Heart right ventricle (tissue), 16 donors: ENCODE data around the gene KCTD1. TPM values are rescaled to one million over a fixed set of nuclear protein-coding genes. Genes with fewer than 3 reads are reported as not detected.

Experiments used
- ATAC-seq, 8 donors: fragments of 200-7000 bp; cut with Tn5 transposase; one replicate each; pipeline ENCODE4 v1.9.1; 2020; ENCODE audit warnings: mild to moderate bottlenecking in 8 of 8, moderate library complexity in 8 of 8, moderate number of reproducible peaks in 1 of 8
- DNase-seq, 2 donors: peaks; one replicate each; pipeline ENCODE4 v3.0.0-alpha.2; 2020
- H3K27ac ChIP-seq, 10 donors: fragments of 200-600 bp; sonication (generic) in 2 of 10; one replicate each; pipeline versions ENCODE4 v1.5.0 to v1.8.0; 2020 to 2022; ENCODE audit warnings: mild to moderate bottlenecking in 3 of 10
- H3K27me3 ChIP-seq, 7 donors: fragments of 200-600 bp; one replicate each; pipeline ENCODE4 v1.8.0; 2021 to 2022; ENCODE audit warnings: mild to moderate bottlenecking in 2 of 7
- H3K36me3 ChIP-seq, 9 donors: fragments of 200-600 bp; sonication (generic) in 1 of 9; one replicate each; pipeline versions ENCODE4 v1.5.0 to v1.8.0; 2020 to 2022; ENCODE audit warnings: mild to moderate bottlenecking in 2 of 9
- H3K4me1 ChIP-seq, 9 donors: fragments of 200-600 bp; sonication (generic) in 1 of 9; one replicate each; pipeline versions ENCODE4 v1.5.0 to v1.8.0; 2020 to 2022; ENCODE audit warnings: mild to moderate bottlenecking in 4 of 9
- H3K4me3 ChIP-seq, 10 donors: fragments of 200-600 bp; sonication (generic) in 2 of 10; one replicate each; pipeline versions ENCODE4 v1.5.0 to v1.8.0; 2020 to 2022; ENCODE audit warnings: mild to moderate bottlenecking in 7 of 10, moderate library complexity in 2 of 10
- H3K9me3 ChIP-seq, 11 donors: fragments of 200-600 bp in 10 of 11; sonication (generic) in 2 of 11; one replicate each; pipeline versions ENCODE4 v1.5.0 to v1.8.0; 2013 to 2022; ENCODE audit warnings: mild to moderate bottlenecking in 2 of 11, control low read depth in 1 of 11, moderate library complexity in 1 of 11
- CTCF ChIP-seq, 9 donors: fragments of 200-600 bp; sonication (generic) in 2 of 9; IDR thresholded peaks; one replicate each; pipeline versions ENCODE4 v1.5.0 to v1.8.0; 2021 to 2022; ENCODE audit warnings: antibody characterized with exemption in 9 of 9, mild to moderate bottlenecking in 5 of 9, moderate library complexity in 1 of 9
- WGBS, 2 donors: extraction: QIAGEN DNeasy Blood & Tissue Kit; methylation state at CpG; one replicate each; pipeline ENCODE4 v1.1.7; 2013; ENCODE audit warnings: inconsistent platforms in 1 of 2; 5-methylcytosine and 5-hydroxymethylcytosine counted together
- intact Hi-C, 10 donors: fragments of 100-400 bp; cut with DNase I; formaldehyde crosslinking; loops; one replicate each; pipeline versions ENCODE4 v1.11.1 to v1.14.2; 2022
- polyA plus RNA-seq, 2 donors: library from polyadenylated mRNA; stranded (reverse); fragments of 200-250 nt; gene quantifications; one replicate each; pipeline ENCODE4 v1.2.3, GENCODE V29; 2013
- total RNA-seq, 10 donors: library from RNA; stranded (reverse); fragmentation: NEBNext Ultra II Directional in 3 of 10; extraction: Animal tissue kit (Norgen Biotek cat#: 25700) in 3 of 10; gene quantifications; one replicate each; pipeline versions ENCODE4 v1.2.1 to v1.2.4, GENCODE V29; 2021 to 2023
- donor health status: Arrhythmogenic right ventricular cardiomyopathy.
- donor health status: ischemic (EF 13 %, LVEDD 7.1; RV severe dilation, severe dysfunction).
- donor health status: healthy with polysubstance abuse.
- donor health status: DM: no; HTN: yes; CAD: no.
- donor health status: DM: no; HTN: no; CAD: no.
- donor health status: ischemic (EF 25% LVEDD 6.9; RV normal size, moderate dysfunction).
- donor health status: ischemic (EF 25% LVEDD 5.7; RV mildly dilated, moderate dysfunction).
- donor health status: healthy.
- donor health status: DM: yes; HTN: yes; CAD: no.
- donor health status: Ischemic cardiomyopathy.
- donor health status: ischemic (EF 35%, LVEDD 5.7; RV mildly dilated, moderate dysfunction).
- donor health status: nonischemic (EF 11% LVEDD 7.7; RV severe dilation, severe dysfunction).
- donor health status: DM: yes; HTN: yes; CAD: no.
- donor health status: PGD.
- donor health status: ischemic (EF 29% LVEDD 5.4; RV normal size, mild dysfunction).
- donor health status: nonischemic (EF 23%, LVEDD 6.1; RV moderate dilation, normal function).

KCTD1 gene
- total and polyA plus RNA-seq, 12 donors, result 7.5 to 16.7 (median 10.7) TPM

DNA sequence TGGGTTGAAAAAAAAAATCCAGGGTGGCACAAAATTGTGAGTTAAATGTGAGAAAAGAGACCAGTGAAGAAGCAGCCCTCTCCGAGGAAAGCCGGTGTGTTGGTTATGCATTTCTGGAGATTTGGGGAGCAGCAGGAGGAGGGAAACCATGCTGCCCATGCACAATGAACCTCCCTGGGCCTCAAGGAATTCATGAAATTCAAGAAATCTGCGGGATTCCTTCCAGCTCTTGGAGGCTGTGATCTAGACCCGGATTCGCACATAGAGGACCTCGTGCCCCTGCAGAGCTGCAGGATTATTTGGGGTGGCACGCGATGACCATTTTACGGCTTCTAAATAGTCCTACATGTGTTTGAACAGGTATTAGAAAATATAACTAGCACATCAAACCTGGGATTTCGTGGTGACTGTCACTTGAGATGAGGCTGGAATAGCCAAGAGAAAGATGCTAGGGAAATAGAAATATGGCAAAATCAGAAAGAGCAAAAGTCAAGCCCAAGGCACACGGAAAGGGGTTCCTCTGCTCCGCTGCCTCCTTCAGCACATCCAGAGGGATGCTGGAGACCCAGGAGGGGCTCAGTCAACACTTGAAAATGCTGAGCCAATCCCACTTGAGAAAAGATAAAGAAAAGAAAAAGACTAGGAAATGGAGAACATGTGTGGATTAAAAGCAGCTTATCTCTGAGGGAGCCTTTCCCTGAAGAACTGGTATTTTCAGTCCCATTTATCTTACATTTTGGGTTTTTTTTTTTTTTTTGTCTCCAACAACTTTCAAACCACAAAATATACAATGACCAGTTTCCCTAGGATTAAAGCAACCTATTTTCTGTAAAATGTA, 22.0 kb downstream of the KCTD1 start:
- ATAC-seq, result no peak
- no peak for DNase-seq
- Histone ChIP-seq H3K9me3 (no peaks in the 10 kb centered on the region), H3K27me3 (no peaks in the 10 kb centered on the region), H3K27ac (no peak overlapping the region), H3K36me3 (no peaks in the 10 kb centered on the region), H3K4me3 (no peak overlapping the region), H3K4me1 (no peaks in the 10 kb centered on the region)
- no peak for TF ChIP-seq CTCF (IDR thresholded peaks at IDR 0.05)
- 82 to 83% methylated on average over 12 of the region's 12 CpGs for WGBS, 2 donors
- intact Hi-C loops, result no loop called here

DNA sequence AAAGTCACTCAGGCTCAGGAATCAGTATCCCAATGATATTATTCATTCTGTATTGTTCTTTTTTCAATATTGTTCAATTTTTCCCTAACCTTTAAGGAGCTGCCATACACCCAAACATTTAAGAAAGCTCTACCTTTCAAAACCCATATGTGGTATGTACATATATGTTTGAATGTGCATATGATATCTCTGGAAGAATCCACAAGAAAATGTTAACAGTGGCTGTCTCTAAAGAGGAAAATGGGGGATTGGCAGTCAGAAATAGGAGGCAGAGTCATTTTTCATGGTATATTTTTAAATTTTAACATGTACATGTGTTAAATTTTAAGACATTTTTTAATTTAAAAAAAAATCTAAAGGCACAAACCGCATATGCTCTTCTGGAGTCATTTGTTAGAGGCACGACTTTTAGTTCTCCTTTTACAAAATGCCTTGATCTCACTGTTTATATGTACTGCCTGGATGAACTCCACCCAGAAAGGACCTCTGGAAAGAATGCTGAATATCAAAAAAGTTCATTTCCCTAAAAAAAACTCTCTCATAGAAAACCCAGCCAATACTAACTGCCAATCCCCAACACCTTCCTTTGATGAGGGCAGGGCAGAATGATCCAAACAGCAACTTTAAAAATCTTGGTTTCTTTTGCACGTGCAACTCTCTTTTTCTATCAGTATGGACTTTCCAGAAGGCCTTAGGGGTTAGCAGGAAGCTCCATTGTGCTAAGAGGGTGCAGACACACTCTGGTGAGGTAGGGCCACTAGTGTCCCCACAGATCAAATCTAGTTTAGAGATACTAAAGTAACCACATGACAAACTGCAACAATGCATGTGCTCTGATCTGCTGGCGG, 23.6 kb downstream of the KCTD1 start:
- WGBS, 2 donors, result 75 to 80% methylated on average over 4 of the region's 4 CpGs
- Histone ChIP-seq H3K27me3 (no peaks in the 10 kb centered on the region), H3K36me3 (no peaks in the 10 kb centered on the region), H3K4me1 (no peaks in the 10 kb centered on the region), H3K27ac (no peak overlapping the region), H3K9me3 (no peaks in the 10 kb centered on the region), H3K4me3 (no peak overlapping the region)
- intact Hi-C loops, result loop anchor here in 1 of 10 donors (5.0 kb wide), 1 partner anchor 1962 kb away; no protein-coding TSS in a partner anchor
- TF ChIP-seq CTCF (IDR thresholded peaks at IDR 0.05), result no peak
- no peak for ATAC-seq
- no peak for DNase-seq

DNA sequence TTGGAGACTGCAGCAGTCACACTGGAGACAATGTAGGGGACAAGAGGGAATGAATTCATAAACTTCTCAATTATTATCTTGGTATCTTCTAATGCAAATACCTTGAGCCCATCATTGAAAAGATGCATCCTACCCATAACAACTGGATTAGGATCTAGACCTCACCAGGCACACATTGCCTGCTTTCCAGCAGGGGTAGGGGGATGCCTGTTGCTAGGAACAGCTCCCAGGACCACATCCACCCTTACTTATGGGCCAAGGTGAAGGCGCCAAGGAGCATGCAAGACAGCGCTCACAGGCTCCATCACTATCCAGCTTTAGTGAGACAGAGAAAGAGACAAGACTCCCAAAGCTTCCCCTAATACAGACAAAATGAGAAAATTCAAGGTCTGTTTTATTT, 24.4 kb downstream of the KCTD1 start:
- 96 to 100% methylated on average over 2 of the region's 2 CpGs for WGBS, 2 donors
- no peak for TF ChIP-seq CTCF (IDR thresholded peaks at IDR 0.05)
- Histone ChIP-seq H3K27ac (no peak overlapping the region), H3K4me3 (no peak overlapping the region), H3K4me1 (no peaks in the 10 kb centered on the region), H3K27me3 (no peaks in the 10 kb centered on the region), H3K36me3 (no peaks in the 10 kb centered on the region), H3K9me3 (no peaks in the 10 kb centered on the region)
- DNase-seq, result no peak
- intact Hi-C loops, result loop anchor here in 1 of 10 donors (5.0 kb wide), 1 partner anchor 1962 kb away; no protein-coding TSS in a partner anchor
- no peak for ATAC-seq

GRCh38 chr18:26521617-26522016, 26.7 kb downstream of the KCTD1 start:
- Histone ChIP-seq H3K27me3 (no peaks in the 10 kb centered on the region), H3K9me3 (no peaks in the 10 kb centered on the region), H3K27ac (no peak overlapping the region), H3K4me3 (no peak overlapping the region), H3K36me3 (no peaks in the 10 kb centered on the region), H3K4me1 (peaks cover 3 to 6% (median 4%) of the 10 kb centered on the region in 9 donors)
- intact Hi-C loops, result loop anchor here in 1 of 10 donors (5.0 kb wide), 1 partner anchor 1959 kb away; no protein-coding TSS in a partner anchor
- DNase-seq, result no peak
- no peak for ATAC-seq
- 72 to 82% methylated on average over 4 of the region's 4 CpGs for WGBS, 2 donors
- TF ChIP-seq CTCF (IDR thresholded peaks at IDR 0.05), result no peak
